Breast epithelium (tissue), 3 donors: ENCODE data around the gene TASP1.

Experiments
- POLR2A ChIP-seq: fragments of 450-650 bp; IDR thresholded peaks from one replicate; pipeline ENCODE4 v1.6.1; 2016; ENCODE audit warnings: antibody characterized with exemption, mild to moderate bottlenecking, moderate library complexity
- POLR2AphosphoS5 ChIP-seq, 3 donors: sonication (generic); formaldehyde crosslinking; IDR thresholded peaks; one replicate each; pipeline ENCODE4 v1.6.1; 2017; ENCODE audit warnings: antibody characterized with exemption in 3 of 3
- TF ChIP-seq, protein P1 (sequence below), 3 donors: fragments of 450-650 bp; IDR thresholded peaks; one replicate each; pipeline ENCODE4 v1.5.1; 2016 to 2017; ENCODE audit warnings: antibody characterized with exemption in 3 of 3, mild to moderate bottlenecking in 3 of 3, moderate library complexity in 3 of 3

DNA sequence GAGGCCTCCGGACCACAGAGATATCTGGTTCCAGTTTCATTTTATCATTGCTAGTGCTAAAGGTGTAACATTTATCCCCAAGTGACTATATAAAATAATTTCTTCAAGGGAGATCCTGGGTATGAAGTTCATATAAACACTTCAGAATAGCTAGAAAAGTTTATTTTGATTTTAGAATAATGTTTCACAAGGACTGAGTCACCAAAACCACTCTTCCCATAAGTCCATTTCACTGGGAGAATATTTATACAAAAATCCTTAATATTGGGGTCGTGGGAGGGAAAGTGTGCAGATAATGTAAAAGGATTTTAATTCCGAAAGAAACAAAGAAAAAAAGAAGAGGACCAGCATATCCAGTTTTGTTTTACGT is 289.5 kb downstream of the TASP1 start:
- TF ChIP-seq, protein P1, sequence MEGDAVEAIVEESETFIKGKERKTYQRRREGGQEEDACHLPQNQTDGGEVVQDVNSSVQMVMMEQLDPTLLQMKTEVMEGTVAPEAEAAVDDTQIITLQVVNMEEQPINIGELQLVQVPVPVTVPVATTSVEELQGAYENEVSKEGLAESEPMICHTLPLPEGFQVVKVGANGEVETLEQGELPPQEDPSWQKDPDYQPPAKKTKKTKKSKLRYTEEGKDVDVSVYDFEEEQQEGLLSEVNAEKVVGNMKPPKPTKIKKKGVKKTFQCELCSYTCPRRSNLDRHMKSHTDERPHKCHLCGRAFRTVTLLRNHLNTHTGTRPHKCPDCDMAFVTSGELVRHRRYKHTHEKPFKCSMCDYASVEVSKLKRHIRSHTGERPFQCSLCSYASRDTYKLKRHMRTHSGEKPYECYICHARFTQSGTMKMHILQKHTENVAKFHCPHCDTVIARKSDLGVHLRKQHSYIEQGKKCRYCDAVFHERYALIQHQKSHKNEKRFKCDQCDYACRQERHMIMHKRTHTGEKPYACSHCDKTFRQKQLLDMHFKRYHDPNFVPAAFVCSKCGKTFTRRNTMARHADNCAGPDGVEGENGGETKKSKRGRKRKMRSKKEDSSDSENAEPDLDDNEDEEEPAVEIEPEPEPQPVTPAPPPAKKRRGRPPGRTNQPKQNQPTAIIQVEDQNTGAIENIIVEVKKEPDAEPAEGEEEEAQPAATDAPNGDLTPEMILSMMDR (IDR thresholded peaks at IDR 0.05): no peak
- TF ChIP-seq POLR2A (no peak), POLR2AphosphoS5 (IDR thresholded peaks at IDR 0.05) (no peak)
